NT2/D1 (cell line): ENCODE data around the gene EEF2.
"Not testable (repeated sequence)": the region's sequence is repeated elsewhere in the genome, so short reads cannot be mapped to it uniquely, and the experiment has no call there.

ENCODE experiments used
- DNase-seq: peaks from one replicate; pipeline ENCODE4 v3.0.0-alpha.2; 2011; ENCODE audit warnings: low read depth, low spot score
- H3K27me3 ChIP-seq: 2 replicates; pipeline ENCODE4 v1.6.0; 2011; ENCODE audit warnings: mild to moderate bottlenecking; ENCODE audit not compliant: insufficient read length, insufficient read depth
- H3K36me3 ChIP-seq: 2 replicates; pipeline ENCODE4 v1.6.1; 2011; ENCODE audit warnings: mild to moderate bottlenecking, low read length, mixed read lengths; ENCODE audit not compliant: insufficient read depth, insufficient read length
- H3K4me1 ChIP-seq: 2 replicates; pipeline ENCODE4 v1.5.1; 2011; ENCODE audit not compliant: insufficient read depth, insufficient read length
- H3K4me3 ChIP-seq: 2 replicates; pipeline ENCODE4 v1.5.1; 2011; ENCODE audit warnings: low read depth; ENCODE audit not compliant: insufficient read length
- H3K9ac ChIP-seq: 2 replicates; pipeline ENCODE4 v1.6.0; 2011; ENCODE audit warnings: low read depth; ENCODE audit not compliant: insufficient read length
- H3K9me3 ChIP-seq: 2 replicates; pipeline ENCODE4 v1.5.1; 2011; ENCODE audit warnings: mild to moderate bottlenecking, low read length; ENCODE audit not compliant: insufficient read depth
- SUZ12 ChIP-seq: IDR thresholded peaks from 2 replicates; pipeline ENCODE4 v1.6.1; 2011; ENCODE audit not compliant: insufficient read length, insufficient read depth; ENCODE audit errors: extremely low read depth
- YY1 ChIP-seq: IDR thresholded peaks from 2 replicates; pipeline ENCODE4 v1.6.1; 2011; ENCODE audit not compliant: insufficient read length, insufficient read depth
- ZNF274 ChIP-seq: IDR thresholded peaks from 2 replicates; pipeline ENCODE4 v1.6.1; 2011; ENCODE audit warnings: mild to moderate bottlenecking, low read depth, low read length

The EEF2 gene

DNA sequence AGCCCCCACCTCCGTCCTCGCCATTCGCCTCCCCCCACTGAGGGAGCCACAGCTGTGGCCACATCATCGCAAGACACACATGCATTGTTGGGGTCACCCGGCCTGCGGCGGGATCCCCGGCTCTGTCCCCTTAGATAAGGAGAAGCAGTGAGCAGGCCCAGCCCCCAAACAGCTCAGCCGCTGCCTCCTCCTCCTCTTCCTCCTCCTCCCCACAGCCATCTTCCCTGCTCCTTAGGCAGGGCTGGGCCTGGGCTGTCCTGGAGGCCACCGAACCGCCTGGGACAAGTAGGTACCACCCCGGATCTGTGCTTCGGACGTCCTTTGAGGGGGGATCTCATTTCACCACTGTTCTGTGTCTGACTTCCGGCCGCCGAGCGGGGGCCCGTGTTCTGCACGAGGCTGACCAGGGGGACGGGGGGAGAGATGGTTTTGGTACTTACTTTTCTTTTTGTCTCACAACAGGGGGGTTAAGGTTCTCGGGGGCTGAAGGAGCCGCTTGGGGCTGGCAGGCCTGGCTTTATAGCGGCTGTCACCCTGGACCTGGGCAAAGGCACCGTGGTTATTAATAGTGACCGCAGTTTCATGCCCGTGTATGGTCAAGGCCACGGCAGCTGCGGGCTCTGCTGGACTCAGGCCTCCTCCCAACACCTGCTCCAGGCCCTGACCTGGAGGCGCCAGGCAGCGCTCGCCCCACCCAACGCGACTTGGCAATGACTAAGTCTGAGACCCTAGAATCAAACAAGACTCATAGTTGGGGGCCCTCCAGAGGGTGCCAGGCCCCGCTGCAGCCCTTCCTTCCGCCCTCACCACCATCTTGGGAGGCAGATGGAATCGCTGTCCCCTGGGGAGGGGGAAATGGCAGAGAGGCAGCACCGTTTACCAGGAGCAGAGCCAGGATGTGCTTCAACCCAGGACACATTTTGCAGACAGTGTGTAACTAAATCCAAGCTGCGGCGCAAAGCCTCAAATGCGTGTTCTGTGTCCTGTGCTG lies 34.1 kb downstream of the EEF2 start:
- Histone ChIP-seq H3K4me1 (peaks cover 23% of the 10 kb centered on the region), H3K36me3 (peaks cover 33% of the 10 kb centered on the region), H3K9ac (peak overlapping the region; percentile 56), H3K9me3 (no peaks in the 10 kb centered on the region), H3K4me3 (no peak overlapping the region), H3K27me3 (no peaks in the 10 kb centered on the region)
- DNase-seq = no peak
- TF ChIP-seq YY1 (no peak), ZNF274 (no peak), SUZ12 (no peak)

DNA sequence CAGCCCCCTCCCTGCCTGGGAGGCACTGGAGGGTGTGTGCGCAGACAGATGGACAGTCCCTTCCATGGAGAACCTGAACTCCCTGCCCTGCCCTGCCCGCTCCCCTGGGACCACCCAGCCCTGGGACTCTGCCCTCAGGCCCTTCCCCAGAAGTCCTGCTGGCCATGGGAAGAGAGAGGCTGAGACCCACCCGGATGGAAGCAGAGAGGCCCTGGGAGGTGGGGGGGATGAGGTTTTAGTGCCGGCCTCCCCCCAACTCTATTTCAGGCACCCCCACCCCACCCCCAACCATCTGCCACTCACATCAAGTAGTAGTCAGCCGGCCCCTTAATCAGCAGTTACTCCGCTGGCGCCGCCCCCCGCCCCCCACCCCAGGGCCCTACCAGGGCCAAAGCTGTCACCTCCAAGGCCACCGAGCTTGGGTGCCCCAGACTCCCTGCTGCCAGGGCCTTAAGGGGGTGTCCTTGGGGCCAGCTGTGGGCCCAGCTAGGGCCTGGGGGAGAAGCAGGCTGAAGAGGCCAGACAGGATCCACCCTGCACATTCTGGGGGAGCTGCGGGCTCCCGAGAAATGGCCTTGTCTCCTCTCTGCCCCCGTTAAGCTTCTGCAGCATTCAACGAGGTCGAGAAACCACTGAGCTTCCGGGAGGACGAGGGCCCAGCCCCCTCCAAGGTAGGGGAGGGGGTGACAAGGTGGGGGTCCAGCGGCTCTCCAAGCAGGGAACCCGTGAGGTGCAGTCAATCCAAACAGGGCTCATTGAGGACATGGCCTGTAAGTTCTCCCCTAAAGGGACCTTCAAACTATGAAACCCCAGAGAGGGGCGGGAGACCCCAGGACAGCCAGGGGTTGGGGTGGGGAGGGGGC lies 35.0 kb downstream of the EEF2 start:
- no peaks in the 10 kb centered on the region for H3K9me3 ChIP-seq
- H3K9ac ChIP-seq = peak overlapping the region; percentile 50
- H3K27me3 ChIP-seq = no peaks in the 10 kb centered on the region
- no peak for DNase-seq
- H3K4me1 ChIP-seq = peaks cover 25% of the 10 kb centered on the region
- peaks cover 28% of the 10 kb centered on the region for H3K36me3 ChIP-seq
- no peak for TF ChIP-seq SUZ12
- no peak for TF ChIP-seq YY1
- TF ChIP-seq ZNF274 = no peak
- no peak overlapping the region for H3K4me3 ChIP-seq

DNA sequence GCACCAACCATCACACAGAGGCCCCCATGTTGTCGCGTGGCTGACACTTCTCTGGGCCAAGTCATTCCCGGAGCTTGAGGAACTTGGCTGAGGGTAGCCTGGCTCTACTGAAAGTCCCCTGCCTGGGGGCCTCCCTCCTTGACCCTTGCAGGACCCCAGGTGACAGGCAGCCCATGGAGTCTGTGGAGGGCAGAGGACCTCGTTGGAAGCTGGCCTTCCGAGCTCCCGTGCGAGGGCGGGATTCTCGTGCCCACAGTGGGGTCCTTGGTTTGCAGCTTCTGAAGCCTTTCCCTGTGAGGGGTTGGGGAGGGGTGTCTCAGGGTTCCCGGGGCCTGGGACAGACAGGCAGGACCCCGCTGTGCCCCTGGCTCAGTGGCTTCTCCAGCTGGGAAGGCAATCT lies 36.0 kb downstream of the EEF2 start:
- no peaks in the 10 kb centered on the region for H3K9me3 ChIP-seq
- no peak for TF ChIP-seq SUZ12
- TF ChIP-seq ZNF274 = no peak
- no peak for TF ChIP-seq YY1
- H3K4me3 ChIP-seq = no peak overlapping the region
- no peak for DNase-seq
- H3K36me3 ChIP-seq = peaks cover 26% of the 10 kb centered on the region
- no peaks in the 10 kb centered on the region for H3K27me3 ChIP-seq
- no peak overlapping the region for H3K9ac ChIP-seq
- peaks cover 25% of the 10 kb centered on the region for H3K4me1 ChIP-seq

DNA sequence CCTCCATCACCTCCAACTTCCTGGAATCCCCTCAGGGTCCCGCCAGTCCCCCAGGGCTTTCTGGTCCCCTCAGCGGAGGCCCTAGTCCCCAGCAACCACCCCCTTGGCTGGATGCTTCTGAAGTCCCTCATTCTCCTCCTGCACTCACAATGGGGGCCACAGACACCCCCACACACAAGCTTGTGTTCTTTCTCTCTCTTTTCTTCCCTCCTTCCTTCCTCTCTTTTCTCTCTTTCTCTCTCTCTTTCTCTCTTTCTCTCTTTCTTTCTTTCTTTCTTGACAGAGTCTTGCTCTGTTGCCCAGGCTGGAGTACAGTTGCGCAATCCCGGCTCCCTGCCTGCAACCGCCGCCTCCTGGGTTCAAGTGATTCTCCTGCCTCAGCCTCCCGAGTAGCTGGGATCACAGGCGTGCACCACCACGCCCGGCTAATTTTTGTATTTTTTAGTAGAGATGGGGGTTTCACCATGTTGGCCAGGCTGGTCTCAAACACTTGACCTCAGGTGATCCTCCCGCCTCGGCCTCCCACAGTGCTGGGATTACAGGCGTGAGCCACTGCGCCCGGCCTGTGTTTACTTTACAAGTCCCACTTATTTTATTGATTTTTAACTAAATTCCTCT lies 37.8 kb downstream of the EEF2 start:
- not testable (repeated sequence) for H3K9ac ChIP-seq, H3K4me3 ChIP-seq, H3K27me3 ChIP-seq, DNase-seq, H3K9me3 ChIP-seq
- Histone ChIP-seq H3K4me1 (peaks cover 15% of the 10 kb centered on the region), H3K36me3 (peaks cover 26% of the 10 kb centered on the region)

DNA sequence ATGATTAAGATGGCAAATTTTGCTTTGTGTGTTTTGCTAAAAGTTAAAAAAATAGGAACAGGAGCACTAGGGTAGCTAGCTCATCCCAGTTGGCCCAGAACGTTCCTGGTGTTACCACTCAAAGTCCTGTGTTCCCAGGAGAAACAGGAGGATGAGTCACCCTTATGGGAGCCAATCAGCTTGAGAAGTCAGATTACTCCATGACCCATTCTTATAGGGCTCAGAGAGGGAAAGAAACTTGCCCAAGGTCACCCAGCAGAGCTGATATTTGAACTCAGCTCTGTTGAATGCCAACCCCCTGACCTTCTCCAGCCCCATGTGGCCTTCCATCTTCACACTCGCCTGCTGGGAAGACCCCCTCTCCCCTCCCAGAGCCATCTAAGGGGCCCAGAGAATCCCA lies 39.4 kb downstream of the EEF2 start:
- H3K36me3 ChIP-seq = peaks cover 19% of the 10 kb centered on the region
- DNase-seq = no peak
- TF ChIP-seq ZNF274 (no peak), SUZ12 (no peak), YY1 (no peak)

DNA sequence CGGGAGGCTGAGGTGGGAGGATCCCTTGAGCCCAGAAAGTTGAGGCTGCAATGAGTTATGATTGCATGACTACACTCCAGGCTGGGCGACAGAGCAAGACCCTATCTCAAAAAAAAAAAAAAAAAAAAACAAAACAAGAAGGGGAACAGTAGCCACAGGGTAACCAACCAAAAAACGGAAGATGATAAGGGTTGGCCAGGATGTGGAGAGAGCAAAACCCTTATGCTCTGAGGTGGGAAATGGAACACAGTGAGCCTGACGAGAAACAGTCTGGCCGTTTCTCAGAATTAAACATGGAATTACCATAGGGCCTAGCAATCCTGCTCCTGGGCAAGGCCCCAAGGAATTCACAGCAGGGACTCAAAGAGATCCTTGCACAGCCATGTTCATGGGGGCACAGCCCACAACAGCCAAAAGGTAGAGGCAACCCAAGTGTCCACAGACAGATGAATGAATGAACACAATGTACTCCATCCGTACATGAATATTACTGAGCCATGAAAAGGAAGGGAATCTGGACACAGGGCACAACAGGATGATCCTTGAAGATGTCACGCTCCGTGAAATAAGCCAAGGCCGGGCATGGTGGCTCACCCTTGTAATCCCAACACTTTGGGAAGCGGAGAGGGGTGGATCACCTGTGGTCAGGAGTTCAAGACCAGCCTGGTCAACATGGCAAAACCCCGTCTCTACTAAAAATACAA lies 41.1 kb downstream of the EEF2 start:
- Histone ChIP-seq H3K36me3 (peaks cover 18% of the 10 kb centered on the region), H3K9me3 (no peaks in the 10 kb centered on the region), H3K4me1 (peaks cover 2% of the 10 kb centered on the region), H3K9ac (no peak overlapping the region), H3K27me3 (no peaks in the 10 kb centered on the region), H3K4me3 (no peak overlapping the region)
- no peak for DNase-seq
- TF ChIP-seq YY1 = no peak
- no peak for TF ChIP-seq SUZ12
- TF ChIP-seq ZNF274 = no peak

More for the DNA sequence above, 39.4 kb downstream of the EEF2 start:
- no peak overlapping the region for H3K9ac ChIP-seq
- H3K27me3 ChIP-seq = no peaks in the 10 kb centered on the region
- H3K4me1 ChIP-seq = peaks cover 6% of the 10 kb centered on the region
- H3K4me3 ChIP-seq = no peak overlapping the region
- no peaks in the 10 kb centered on the region for H3K9me3 ChIP-seq
